IPS-NIHi7 (cell line): ENCODE results near the gene ABCC6.
"Not testable (repeated sequence)": the region's sequence is repeated elsewhere in the genome, so short reads cannot be mapped to it uniquely, and the experiment has no call there.

Experiments used
- DNase-seq: peaks from one replicate; pipeline ENCODE4 v3.0.0; 2012; ENCODE audit warnings: mixed read lengths; ENCODE audit errors: extremely low spot score

ABCC6 gene

GRCh38 chr16:16222850-16223661 lies at the start of gene ABCC6:
ABCC6 (minus strand) TSS chr16:16223494; CDS start chr16:16223434, 60 bp downstream.
- DNase-seq: not testable (repeated sequence)

GRCh38 chr16:16272573-16273221 lies 49.4 kb upstream of the ABCC6 start:
- not testable (repeated sequence) for DNase-seq

- DNase-seq: not testable (repeated sequence)
These were observed 48.4 kb upstream of the ABCC6 start for GRCh38 chr16:16271658-16272057.

GRCh38 chr16:16268185-16268808 lies 45.0 kb upstream of the ABCC6 start:
- not testable (repeated sequence) for DNase-seq

DNA sequence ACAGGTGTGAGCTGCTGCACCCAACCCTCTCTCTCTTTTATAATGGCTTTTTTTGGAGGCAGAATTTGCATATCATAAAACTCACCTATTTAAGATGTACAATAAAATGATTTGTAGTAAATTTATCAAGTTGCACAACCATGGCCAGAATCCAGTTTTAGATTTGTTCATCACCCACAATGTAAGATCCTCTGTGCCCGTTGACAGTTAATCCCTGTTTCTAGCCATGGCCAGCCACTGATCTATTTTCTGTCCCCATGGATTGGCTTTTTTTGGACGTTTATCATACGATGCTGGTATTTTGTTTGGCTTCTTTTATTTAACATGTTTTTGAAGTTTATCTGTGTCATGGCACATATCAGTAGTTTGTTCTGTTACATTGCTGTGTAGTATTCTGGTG lies 44.4 kb upstream of the ABCC6 start:
- DNase-seq: not testable (repeated sequence)

DNA sequence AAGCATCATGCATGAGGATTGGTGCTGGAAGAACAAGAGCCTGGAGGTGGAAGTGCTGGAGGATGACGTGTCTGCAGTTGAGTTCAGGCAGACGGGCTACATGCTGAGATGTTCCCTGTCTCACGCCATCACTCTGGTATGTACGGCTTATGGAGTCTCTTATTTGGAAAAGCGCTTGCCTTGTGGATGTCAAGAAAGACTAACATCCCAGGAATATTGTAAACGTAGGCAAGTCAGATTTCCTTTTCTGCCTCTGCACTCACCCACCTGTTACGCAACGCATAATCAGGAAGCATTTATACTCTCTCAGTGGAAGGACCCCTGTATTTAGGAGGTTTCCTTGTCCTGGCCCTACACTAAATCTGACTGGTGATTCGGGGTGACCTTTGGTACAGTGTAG lies 41.8 kb upstream of the ABCC6 start:
- DNase-seq: not testable (repeated sequence)

GRCh38 chr16:16263947-16264346 lies 40.7 kb upstream of the ABCC6 start:
- not testable (repeated sequence) for DNase-seq

- DNase-seq: not testable (repeated sequence)
These were observed 39.8 kb upstream of the ABCC6 start for GRCh38 chr16:16262954-16263555.

- DNase-seq: not testable (repeated sequence)
These were observed 36.7 kb upstream of the ABCC6 start for GRCh38 chr16:16259971-16260370.

GRCh38 chr16:16258822-16259221 lies 35.5 kb upstream of the ABCC6 start:
- DNase-seq: not testable (repeated sequence)

GRCh38 chr16:16257301-16257923 lies 34.1 kb upstream of the ABCC6 start:
- not testable (repeated sequence) for DNase-seq

DNA sequence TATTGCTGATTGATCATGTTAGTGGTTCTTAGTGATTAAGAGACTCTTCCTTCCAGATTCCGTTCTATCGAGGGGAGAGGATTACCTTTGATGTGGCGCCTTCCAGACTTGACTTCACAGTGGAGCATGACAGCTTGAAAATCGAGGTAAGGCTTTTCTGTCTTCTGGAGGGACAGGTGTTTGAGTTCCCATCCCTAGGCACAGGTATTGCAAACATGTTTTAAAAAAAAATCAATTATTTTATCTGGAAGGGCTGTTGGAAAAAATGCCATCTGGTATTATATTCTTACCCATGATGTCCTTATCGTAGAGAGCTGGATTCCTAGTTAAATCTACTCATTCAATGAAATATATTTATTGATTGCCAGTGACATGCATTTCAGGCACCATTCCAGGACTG lies 29.1 kb upstream of the ABCC6 start:
- DNase-seq: not testable (repeated sequence)

GRCh38 chr16:16249621-16250330 lies 26.5 kb upstream of the ABCC6 start:
- DNase-seq: not testable (repeated sequence)

DNA sequence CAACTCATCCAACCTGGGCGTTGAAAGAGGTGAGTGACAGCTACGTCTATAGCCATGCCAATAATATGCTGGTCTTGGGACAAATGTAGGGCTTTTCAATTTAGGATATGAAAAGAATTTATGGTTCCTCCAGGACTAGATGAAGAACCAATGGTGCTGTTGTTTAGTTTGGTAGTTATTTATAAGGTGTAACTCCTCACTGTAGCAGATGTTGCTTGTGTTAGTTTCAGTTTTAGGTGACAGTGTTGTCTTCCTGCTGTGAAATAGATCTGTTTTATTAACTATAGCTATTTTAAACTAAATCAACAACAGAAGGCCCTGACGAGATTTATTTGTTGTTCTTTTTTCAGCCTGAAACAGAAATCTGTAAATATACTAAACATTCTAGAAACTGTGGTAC lies 24.1 kb upstream of the ABCC6 start:
- not testable (repeated sequence) for DNase-seq

GRCh38 chr16:16246578-16247262 lies 23.4 kb upstream of the ABCC6 start:
- DNase-seq: not testable (repeated sequence)

- not testable (repeated sequence) for DNase-seq
These were observed 20.6 kb upstream of the ABCC6 start for GRCh38 chr16:16243886-16244285.

- not testable (repeated sequence) for DNase-seq
These were observed 17.4 kb upstream of the ABCC6 start for GRCh38 chr16:16240667-16241066.

- DNase-seq: not testable (repeated sequence)
These were observed 14.4 kb upstream of the ABCC6 start for GRCh38 chr16:16237738-16238137.

DNA sequence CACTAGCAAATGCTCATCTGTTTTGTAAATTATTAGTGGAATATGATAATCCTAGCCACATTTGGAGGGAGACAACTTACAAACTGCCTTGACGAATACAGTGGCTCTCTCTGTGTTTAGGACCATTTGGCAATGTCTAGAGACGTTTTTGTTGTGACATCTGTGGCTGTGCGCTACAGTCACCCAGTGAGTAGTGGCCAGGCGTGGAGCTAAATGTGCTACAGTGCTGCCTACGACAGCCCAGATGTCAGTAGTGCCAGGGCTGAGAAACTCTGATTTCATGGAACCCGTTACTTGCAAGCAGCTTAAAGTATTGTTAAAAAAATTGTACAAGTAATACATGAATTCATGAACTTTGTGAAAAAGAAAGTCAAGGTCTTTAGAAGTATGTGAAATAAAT lies 13.8 kb upstream of the ABCC6 start:
- not testable (repeated sequence) for DNase-seq

DNA sequence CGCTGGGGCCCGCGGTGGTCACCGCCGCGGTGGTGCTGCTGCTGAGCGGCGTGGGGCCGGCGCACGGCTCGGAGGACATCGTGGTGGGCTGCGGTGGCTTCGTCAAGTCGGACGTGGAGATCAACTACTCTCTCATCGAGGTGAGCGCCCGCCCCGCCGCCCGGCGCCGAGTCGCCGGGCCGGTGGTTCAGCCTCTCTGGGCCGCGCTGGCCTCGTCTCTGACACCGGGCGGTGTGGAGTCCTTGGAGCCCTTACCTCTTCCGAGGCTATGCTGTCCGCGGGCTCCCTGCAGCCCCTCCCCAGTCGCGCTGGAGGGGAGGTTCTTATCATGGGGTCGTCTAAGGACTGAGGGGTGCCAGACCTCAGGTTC lies 9.4 kb upstream of the ABCC6 start:
- not testable (repeated sequence) for DNase-seq
